Effector memory CD4-positive, alpha-beta T cell (primary cell): ENCODE data around the gene HSF5.
A peak's percentile ranks its signal among the peaks of the same experiment; 100 is the strongest.

Experiments used
- DNase-seq, 3 donors: peaks; one replicate each; pipeline ENCODE4 v3.0.0-alpha.2; 2020
- H3K27ac ChIP-seq: 2 replicates; pipeline ENCODE4 v1.7.0; 2013; ENCODE audit warnings: mild to moderate bottlenecking, low read length, moderate library complexity; ENCODE audit not compliant: insufficient read depth, poor library complexity, severe bottlenecking
- H3K27me3 ChIP-seq: replicated peaks from 2 replicates; pipeline ENCODE4 v1.7.0; 2013; ENCODE audit warnings: mild to moderate bottlenecking, low read length; ENCODE audit not compliant: insufficient read depth, control insufficient read depth, poor library complexity, severe bottlenecking
- H3K36me3 ChIP-seq: 2 replicates; pipeline ENCODE4 v1.7.0; 2013; ENCODE audit warnings: mild to moderate bottlenecking, low read length, moderate library complexity; ENCODE audit not compliant: control insufficient read depth, insufficient read depth
- H3K4me1 ChIP-seq: 2 replicates; pipeline ENCODE4 v1.7.0; 2013; ENCODE audit warnings: low read length, mild to moderate bottlenecking; ENCODE audit not compliant: control insufficient read depth, insufficient read depth, poor library complexity, severe bottlenecking
- H3K4me3 ChIP-seq: 2 replicates; pipeline ENCODE4 v1.7.0; 2013; ENCODE audit warnings: low read length, low read depth, mild to moderate bottlenecking; ENCODE audit not compliant: insufficient read depth, poor library complexity, severe bottlenecking
- H3K9me3 ChIP-seq: 2 replicates; pipeline ENCODE4 v1.7.0; 2013; ENCODE audit warnings: mild to moderate bottlenecking, low read length, moderate library complexity; ENCODE audit not compliant: control insufficient read depth

HSF5 gene

DNA sequence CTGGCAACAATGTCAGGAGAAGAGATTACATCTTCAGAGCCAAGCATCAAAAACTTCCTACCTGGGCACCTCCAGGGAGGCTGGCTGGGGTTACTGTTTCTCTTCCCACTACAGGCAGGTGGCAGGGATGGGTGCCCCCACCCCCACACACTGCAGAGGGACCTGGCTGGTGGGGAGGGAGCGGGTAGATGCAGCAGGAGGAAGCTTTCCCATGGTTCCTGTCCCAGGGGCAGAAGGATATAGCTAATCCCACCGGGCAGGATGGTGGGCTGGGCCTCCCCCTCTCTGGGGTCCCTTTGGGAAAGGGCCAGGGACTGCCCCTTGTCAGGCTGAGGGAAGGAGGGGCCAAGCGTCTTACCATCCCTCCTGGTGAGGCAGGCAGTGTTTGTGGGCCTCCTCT lies 42.9 kb upstream of the HSF5 start:
- H3K27me3 ChIP-seq, result no peaks in the 10 kb centered on the region
- no peaks in the 10 kb centered on the region for H3K9me3 ChIP-seq
- peaks cover 12% of the 10 kb centered on the region for H3K4me1 ChIP-seq
- peak overlapping the region; percentile 38 for H3K4me3 ChIP-seq
- H3K36me3 ChIP-seq, result no peaks in the 10 kb centered on the region
- no peak overlapping the region for H3K27ac ChIP-seq
- DNase-seq, result no peak

- DNase-seq, result no peak
- Histone ChIP-seq H3K4me3 (no peak overlapping the region), H3K27me3 (no peaks in the 10 kb centered on the region), H3K4me1 (peaks cover 12% of the 10 kb centered on the region), H3K9me3 (no peaks in the 10 kb centered on the region), H3K36me3 (no peaks in the 10 kb centered on the region), H3K27ac (no peak overlapping the region)
Measured at GRCh38 chr17:58530655-58531054, 42.4 kb upstream of the HSF5 start.

DNA sequence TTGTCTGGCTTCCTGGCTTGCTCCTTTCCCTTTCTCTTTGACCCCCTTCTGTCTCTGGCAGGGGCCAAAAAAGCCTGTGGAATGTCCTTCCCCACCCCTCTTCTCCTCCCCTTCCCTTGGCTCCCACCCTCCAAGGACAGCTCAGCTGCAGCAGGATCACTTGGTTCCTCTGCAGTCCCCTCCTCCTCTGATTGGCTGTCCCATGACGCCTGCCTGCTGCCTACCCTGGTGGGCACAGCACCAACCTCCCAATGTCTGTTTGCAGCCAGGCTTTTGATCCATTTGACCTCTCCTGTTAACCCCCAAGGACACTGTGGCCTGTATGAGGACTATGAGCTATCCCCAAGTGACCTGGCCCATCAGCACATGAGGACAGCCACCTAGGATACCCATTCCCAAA lies 41.1 kb upstream of the HSF5 start:
- Histone ChIP-seq H3K9me3 (no peaks in the 10 kb centered on the region), H3K27ac (no peak overlapping the region), H3K4me1 (peaks cover 12% of the 10 kb centered on the region), H3K27me3 (no peaks in the 10 kb centered on the region), H3K36me3 (no peaks in the 10 kb centered on the region), H3K4me3 (no peak overlapping the region)
- DNase-seq, result no peak

DNA sequence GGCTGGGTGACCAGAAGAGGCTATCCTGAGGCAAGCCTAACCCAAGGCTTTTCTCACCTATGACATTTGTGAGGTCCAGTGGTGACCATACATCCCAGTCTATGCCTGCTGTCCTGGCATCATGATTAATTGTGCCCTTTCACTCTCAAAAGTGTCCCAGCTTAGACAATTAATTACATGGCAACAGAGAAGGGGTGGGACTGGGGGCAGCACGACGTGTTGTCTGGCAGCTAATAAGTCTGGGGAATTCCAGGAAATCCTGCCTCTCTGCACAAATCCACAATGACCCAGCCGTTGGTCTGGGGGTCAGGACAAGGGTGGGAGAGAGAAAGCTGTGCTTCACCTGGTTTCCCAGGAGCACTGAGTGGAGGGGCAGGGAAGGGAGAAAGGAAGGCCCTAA lies 40.2 kb upstream of the HSF5 start:
- H3K9me3 ChIP-seq, result no peaks in the 10 kb centered on the region
- H3K4me3 ChIP-seq, result no peak overlapping the region
- peaks cover 12% of the 10 kb centered on the region for H3K4me1 ChIP-seq
- no peak for DNase-seq
- H3K27ac ChIP-seq, result no peak overlapping the region
- no peaks in the 10 kb centered on the region for H3K27me3 ChIP-seq
- no peaks in the 10 kb centered on the region for H3K36me3 ChIP-seq

GRCh38 chr17:58527949-58528348 lies 39.7 kb upstream of the HSF5 start:
- H3K36me3 ChIP-seq, result no peaks in the 10 kb centered on the region
- DNase-seq, result no peak
- peaks cover 12% of the 10 kb centered on the region for H3K4me1 ChIP-seq
- H3K4me3 ChIP-seq, result no peak overlapping the region
- no peaks in the 10 kb centered on the region for H3K27me3 ChIP-seq
- H3K9me3 ChIP-seq, result no peaks in the 10 kb centered on the region
- no peak overlapping the region for H3K27ac ChIP-seq

DNA sequence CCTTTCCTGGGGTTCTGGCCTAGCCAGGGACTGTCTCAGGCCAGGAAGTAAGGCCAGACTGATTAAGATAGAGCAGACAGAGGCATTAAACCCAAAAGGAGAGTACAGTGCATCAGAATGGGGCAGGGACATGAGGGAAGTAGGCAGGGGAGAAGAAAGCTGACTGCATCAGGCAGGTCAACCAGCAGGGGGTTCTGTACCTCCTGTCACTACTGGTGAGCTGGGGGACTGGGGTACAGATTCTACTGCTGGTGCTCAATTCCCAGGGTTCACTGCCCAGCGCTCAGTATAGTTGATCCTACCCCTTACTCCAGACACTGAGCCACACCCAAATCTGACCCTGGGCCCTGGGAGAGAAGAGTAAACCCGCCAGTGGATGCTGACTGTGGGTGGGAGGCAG lies 39.1 kb upstream of the HSF5 start:
- no peaks in the 10 kb centered on the region for H3K27me3 ChIP-seq
- no peaks in the 10 kb centered on the region for H3K36me3 ChIP-seq
- peaks cover 10% of the 10 kb centered on the region for H3K4me1 ChIP-seq
- H3K9me3 ChIP-seq, result no peaks in the 10 kb centered on the region
- DNase-seq, result no peak
- no peak overlapping the region for H3K4me3 ChIP-seq
- H3K27ac ChIP-seq, result no peak overlapping the region

DNA sequence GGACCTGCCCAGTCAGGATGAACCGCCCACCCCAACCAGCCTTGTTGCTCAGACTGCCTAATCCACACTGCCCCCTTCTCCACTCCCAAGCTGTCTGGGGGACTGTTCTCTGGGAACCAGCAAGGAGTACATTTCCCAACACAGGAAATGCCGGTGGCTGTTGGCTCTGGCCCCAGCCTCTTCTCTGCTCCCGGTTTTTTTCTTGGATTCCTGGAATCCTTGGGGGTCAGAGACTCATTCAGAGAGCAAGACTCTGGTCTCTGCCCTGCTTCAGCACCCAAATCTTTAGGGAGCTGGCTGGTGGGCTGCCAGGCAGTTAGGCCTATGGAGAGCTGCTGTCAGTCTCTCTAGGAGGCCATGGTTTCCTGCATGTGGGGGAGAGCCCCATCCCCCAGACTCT lies 37.0 kb upstream of the HSF5 start:
- no peak overlapping the region for H3K27ac ChIP-seq
- no peak for DNase-seq

GRCh38 chr17:58521680-58522079 lies 33.5 kb upstream of the HSF5 start:
- no peak for DNase-seq
- no peaks in the 10 kb centered on the region for H3K27me3 ChIP-seq

More for the DNA sequence above, 37.0 kb upstream of the HSF5 start:
- Histone ChIP-seq H3K4me1 (no peaks in the 10 kb centered on the region), H3K4me3 (no peak overlapping the region), H3K36me3 (no peaks in the 10 kb centered on the region), H3K9me3 (no peaks in the 10 kb centered on the region), H3K27me3 (no peaks in the 10 kb centered on the region)

DNA sequence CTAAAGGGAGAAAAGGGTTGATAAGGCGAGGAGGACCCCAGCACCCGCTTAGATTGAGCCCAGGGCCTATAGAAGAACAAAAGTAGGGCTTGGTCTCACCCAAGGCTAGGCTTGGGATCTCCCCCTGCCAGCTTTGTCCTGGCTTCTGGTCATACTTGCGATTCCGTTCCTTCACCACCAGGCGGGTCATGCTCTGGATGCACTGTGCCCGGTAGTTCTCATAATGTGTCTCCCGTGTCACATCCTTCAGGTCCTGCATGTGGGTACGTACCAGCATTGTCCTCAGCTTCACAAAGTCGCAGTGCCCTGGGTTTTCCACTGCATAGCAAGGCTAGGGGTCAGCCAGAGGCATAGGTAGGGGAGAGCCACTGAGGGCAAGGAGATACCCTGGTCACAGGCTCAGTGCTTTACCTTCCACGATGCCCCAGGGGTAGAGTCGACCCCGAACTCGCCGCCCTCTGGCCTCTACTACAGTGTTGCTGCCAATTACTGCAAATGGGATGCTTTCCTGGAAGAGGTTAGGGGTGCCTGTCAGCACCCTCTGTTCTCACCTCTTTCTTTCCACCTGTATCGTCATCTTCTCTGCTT lies 32.7 kb upstream of the HSF5 start:
- no peaks in the 10 kb centered on the region for H3K36me3 ChIP-seq
- H3K27ac ChIP-seq, result no peak overlapping the region
- no peaks in the 10 kb centered on the region for H3K27me3 ChIP-seq
- DNase-seq, result no peak
- no peak overlapping the region for H3K4me3 ChIP-seq
- H3K9me3 ChIP-seq, result no peaks in the 10 kb centered on the region
- H3K4me1 ChIP-seq, result peaks cover 12% of the 10 kb centered on the region

More at GRCh38 chr17:58521680-58522079, 33.5 kb upstream of the HSF5 start:
- no peaks in the 10 kb centered on the region for H3K9me3 ChIP-seq
- H3K27ac ChIP-seq, result no peak overlapping the region
- no peak overlapping the region for H3K4me3 ChIP-seq
- peaks cover 11% of the 10 kb centered on the region for H3K4me1 ChIP-seq
- no peaks in the 10 kb centered on the region for H3K36me3 ChIP-seq

DNA sequence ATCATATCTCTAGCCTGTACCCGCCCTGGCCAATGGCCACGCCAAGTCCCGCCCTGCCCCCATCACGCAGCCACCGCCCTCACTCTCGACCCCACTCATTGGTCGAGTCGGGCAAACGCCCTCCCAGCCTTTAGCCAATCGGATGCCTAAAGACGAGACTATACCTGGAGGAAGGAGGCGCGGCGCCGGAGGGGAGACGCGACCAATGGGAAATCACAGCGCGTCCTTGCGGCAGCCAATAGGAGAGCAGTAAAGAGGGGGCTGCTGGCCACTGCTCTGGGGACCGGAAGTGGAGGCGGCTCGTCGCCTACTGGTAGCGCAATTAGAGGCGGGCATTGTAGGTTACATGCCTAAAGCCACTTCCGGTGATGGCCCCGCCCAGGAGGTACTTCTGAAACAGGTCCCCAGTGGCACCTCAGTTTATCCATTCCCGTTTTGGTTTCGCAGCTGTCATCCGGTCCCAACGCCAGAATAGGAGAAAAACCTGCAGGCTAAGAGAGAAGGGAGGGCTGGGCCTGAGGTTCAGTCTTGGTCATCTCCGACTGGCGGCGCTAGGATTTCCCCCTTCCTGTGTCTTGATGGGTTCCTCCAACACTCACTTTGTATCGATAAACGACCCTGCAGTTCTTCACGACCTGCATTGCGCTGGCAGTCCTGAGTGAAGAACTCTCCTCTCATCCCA lies 29.9 kb upstream of the HSF5 start:
- peak; percentile 100 for DNase-seq
- Histone ChIP-seq H3K36me3 (no peaks in the 10 kb centered on the region), H3K4me3 (peak overlapping the region; percentile 65), H3K27ac (peak overlapping the region; percentile 67), H3K9me3 (no peaks in the 10 kb centered on the region), H3K4me1 (peaks cover 23% of the 10 kb centered on the region), H3K27me3 (no peaks in the 10 kb centered on the region)
